Measurements from ENCODE around the gene BCHE.

The BCHE gene

DNA sequence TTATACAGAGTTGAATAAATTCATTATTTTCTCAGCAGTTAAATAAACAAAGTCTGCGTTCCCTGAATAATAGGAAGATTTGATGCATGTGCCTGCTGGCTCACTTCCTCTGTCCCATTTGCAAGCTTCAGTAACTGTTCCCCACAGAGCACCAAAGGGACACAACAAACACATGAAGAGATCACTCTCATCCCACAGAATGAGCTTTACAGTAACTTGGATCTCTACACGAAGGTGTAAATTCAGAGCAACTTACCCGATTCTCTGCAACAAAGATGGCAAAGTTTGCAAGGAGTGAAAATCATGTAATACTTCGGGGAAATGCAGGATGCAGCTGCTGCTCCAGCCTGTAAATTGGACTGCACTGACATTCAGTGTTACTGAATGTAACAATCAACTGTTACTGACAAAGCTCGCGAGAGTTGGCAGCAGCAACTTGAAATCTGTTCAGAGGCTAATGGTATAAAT is at the start of gene BCHE:
Gene BCHE (minus strand): TSS at position 366 of the 468 bp plus-strand sequence. CDS start 6,390 bp downstream, outside the sequence.
- no peak for DNase-seq

DNA sequence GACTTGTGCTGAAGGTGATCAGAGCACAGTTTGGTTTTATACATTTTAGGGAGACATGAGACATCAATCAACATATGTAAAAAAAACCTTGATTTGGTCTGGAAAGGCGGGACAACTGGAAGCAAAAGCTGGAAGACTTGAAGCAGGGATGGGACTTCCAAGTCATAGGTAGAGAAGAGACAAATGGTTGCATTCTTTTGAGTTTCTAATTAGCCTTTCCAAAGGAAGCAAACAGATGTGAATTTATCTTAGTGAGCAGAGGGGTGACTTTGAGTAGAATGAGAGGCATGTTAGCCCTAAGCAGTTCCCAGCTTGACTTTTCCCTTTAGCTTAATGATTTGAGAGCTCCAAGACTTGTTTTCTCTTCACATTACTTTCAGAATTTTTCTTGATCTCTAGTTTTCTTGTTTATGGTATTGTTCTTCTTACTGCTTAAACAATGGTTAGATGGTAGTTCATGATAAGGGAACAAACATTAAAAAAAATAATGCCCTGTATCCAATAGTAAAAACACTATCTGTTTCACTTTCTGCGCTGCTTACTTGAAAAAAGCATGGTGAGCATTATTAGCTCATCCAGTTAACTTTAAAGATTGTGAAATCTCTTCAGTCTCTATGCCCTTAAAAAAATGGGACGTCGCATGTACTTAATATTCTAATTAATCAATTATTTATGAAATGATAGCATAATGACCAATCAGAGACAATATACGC is 48.5 kb upstream of the BCHE start:
- DNase-seq: no peak

DNA sequence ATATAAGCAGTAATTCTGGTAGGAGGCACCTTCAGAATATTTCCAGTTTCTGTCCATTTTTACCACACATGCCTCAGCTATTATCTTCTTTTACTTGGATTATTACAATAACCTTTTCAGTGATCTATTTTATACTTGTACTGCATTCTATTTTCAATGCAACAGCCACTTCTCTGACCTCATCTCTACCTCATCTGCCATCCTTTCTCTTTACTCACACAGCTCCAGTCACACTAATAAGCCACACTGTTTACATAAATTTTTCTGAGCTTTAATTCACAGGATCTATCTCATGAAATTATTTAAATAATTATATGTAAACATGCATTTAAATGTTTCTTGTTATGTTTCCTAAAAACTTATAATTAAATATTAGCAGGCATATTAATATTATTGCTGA is 47.3 kb upstream of the BCHE start:
- DNase-seq: no peak

DNA sequence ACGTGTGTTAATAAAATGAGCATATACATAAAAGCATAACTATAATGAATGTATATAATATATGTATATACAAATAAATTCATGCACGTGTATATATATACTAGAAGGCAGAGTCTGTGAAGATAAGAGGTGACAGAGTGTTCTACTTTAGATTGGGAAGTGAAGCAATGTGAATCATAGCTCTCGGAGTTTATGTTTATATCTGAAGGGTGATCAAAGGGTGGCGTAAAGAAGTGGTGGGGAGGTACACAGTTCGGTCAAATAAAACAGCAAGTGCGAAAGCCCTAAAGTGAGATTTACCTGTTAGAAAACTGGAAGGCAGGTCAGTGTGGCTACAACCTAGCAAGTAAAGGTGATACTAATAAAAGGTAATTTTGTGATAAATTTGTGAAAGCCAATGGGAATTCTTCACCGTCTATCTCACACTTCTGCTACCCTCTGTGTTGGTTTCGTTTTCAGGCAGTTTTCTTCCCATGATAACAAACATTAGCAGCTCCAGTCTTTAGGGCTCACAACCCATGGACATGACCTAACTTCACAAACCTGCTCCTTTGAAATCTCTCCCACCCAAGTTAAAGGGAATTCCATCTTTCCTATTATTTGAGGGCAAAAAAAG is 46.7 kb upstream of the BCHE start:
- no peak for DNase-seq

DNA sequence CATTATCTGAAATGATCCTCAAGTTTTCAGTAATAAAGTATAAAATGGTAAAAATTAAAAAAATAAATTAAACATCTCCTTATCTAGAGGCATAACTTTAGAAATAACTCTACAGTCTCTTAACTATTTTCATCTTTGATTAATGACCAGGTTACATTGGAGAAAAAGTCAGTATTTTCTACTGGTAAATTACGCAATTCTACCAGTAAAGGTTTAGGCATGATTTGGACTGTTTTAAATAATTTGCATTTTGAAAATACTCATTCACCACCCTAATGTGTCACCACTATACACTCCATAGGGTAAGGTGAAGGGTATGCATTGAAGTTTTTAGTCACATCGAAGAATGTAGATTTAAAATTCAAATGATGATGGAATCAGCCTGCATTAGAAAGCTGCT is 45.9 kb upstream of the BCHE start:
- DNase-seq: no peak

DNA sequence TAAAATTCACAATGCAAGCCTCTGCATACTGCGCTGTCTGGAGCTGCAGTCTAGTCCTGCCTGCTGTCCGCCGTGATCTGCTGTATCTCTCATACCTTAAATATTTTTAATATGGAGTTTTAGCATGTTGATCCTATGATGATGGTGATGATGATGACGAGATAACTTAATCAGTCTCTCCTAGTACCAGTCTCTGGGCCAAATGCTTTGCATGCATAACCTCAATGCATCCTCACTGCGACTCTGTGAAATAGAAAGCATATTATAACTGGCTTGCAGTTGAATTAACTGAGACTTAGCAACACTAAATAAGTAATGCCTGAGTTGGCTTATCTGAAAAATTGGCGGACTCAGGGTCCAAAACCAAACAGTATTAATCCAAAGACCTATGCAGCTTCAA is 38.4 kb upstream of the BCHE start:
- DNase-seq: no peak

DNA sequence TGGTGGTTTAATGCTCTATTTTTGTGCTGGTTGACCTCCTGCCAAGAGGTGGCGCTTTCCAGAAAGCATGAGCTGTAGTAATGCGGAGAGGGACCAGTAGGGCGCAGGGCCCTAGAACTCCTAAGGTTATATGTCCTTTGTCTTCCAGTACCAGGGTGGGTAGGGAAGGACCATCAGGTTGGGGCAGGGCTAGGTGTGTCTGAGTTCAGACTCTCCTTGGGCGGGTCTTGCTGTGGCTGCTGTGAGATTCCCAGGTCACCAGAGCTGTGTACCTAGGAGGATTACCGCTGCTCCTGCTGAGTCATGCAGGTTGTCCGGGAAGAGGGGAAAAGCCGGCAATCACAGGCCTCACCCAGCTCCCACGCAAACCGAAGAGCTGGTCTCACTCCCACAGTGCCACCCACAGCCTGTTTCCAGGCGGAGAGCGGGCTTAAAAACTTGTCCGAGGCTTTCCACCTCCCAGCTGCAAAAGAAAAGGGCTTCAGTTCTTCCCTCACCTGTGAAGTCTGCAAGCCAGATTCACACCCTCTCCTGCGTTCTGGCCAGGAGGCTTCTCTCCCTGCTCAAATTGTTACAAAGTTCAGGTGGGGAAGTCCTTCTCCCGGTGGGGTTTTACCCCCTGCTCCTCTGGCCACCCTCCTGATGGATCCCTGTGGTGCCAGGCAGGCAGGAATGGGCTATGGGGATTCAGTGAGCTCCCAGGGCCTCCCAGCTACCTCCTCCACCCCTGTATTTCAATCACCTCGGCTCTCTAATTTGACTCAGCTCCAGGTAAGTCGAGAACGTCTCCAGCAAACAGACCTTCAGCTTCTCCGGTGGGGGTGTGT is 37.7 kb upstream of the BCHE start:
- no peak for DNase-seq

DNA sequence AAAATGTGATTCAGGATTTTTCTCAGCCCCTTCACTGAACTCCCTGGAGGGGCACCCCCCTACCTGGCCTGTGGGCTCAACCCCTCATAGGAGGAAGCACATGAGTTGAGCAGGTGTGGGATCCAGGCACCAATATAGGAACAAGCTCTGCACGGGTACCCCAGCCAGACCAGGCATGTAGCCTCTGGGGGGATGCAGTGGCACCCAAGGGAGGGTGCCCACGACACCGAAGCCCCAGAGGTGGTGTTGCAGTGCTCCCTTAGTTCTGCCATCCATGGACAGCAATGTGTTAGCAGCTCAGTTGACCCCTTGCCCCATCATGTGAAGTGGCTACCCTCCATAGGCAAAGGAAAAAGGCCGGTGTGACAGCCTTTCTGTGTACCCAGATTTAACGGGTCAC is 30.9 kb upstream of the BCHE start:
- DNase-seq: no peak

DNA sequence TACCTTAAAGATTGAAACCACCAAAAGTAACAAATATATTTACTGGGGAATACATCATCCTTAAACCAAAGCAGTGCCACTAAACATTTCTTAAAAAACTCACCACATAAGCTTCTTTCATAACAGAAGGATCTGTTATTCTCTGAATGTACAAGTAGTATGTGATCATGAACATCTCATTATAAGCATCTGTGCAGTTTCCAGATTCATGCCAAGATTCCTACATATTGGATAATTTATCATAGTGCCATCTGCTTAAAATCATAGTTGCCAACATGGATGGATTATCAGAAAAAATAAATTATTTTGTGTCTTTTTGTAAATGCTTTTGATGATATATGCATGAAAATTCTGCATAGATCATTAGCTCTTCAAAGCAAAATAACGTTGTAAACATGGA is 21.8 kb upstream of the BCHE start:
- no peak for DNase-seq

DNA sequence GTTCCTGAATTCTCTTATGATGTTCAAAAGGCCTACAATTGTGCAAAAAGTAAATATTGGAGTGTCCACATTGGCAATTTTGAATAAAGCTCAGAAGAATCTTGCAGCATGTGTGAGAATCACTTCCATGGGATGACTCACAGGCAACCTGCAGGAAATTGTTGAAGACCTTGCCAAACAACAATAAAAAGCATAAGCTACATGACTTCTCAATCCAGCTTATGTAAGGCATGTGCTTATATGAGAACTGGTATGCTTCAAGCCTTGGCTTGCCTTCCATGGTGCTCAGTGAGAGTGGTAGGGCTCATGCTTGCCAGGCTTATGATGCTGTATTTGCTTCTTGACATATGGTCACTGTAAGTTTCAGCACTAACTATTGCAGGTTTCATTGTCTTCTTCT is 18.4 kb upstream of the BCHE start:
- DNase-seq: no peak

DNA sequence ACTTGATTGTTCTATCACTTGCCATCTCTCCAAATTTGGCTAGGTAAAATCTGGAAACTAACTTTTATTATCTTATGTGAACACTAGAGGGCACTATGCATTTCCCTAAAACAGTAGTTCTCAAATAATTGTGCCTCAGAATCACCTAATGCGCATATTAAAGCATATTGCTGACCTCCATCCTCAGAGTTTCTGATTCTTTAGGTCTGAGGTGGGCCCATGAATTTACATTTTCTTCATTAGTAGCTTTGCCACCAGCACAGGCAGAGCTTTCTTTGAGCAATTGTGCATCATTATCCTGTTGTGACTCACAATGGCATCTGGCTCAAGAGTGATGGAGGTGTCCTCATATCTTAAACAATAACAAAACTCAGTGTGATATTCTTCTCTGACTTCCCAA is 17.5 kb upstream of the BCHE start:
- DNase-seq: no peak

DNA sequence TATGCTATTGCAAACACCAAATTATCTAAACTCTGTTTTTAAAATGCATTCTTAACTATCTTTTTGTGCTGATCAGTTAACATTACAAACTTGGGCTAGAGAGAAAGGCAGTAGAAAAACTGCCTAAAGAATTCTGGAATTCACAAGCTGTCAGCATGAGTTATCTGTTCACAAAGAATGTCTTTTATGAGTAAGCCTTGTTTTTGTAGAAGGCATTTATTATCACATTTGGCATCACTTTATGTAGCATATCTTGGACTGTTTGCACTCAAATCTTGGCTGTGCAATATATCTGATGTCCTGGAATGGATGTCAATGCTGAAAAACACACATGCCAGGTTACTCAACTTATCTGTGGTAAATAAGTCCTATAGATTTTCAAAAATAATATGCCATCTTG is 15.5 kb upstream of the BCHE start:
- DNase-seq: no peak

DNA sequence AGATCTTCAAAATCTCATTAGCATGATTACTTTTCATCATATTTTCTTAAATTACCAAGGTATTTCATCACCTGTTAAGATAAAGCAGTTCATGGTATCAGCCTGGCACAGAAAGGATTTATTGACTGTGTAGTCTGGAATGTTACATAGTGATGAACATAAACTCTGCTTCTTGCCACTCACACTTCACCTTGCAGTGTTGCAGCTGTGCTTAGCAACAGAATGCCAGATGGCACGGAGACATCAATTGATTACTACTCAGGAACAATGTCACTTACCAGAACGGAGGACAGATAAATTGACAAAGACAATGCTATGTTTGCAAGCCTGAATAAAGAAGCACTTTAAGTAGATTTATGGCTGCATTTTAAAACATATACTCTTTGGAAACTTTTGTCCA is 15.0 kb upstream of the BCHE start:
- DNase-seq: no peak

DNA sequence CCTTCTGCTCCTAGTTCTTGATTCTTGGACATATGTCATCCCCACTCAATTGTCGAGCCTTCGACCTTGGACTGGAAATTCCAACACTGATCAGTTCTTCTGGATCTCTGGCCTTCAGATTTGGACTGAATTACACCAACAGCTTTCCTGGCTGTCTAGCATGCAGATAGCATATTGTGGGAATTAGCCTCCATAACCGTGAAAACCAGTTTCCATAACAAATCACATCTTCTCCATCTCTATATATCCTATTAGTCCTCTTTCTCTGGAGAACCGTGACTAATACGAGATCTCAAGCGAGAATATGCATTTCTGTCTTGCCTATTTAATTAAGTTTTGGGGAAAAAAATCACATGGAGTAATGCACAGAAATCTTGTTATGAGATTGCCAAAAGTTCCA is 8.8 kb upstream of the BCHE start:
- DNase-seq: no peak

DNA sequence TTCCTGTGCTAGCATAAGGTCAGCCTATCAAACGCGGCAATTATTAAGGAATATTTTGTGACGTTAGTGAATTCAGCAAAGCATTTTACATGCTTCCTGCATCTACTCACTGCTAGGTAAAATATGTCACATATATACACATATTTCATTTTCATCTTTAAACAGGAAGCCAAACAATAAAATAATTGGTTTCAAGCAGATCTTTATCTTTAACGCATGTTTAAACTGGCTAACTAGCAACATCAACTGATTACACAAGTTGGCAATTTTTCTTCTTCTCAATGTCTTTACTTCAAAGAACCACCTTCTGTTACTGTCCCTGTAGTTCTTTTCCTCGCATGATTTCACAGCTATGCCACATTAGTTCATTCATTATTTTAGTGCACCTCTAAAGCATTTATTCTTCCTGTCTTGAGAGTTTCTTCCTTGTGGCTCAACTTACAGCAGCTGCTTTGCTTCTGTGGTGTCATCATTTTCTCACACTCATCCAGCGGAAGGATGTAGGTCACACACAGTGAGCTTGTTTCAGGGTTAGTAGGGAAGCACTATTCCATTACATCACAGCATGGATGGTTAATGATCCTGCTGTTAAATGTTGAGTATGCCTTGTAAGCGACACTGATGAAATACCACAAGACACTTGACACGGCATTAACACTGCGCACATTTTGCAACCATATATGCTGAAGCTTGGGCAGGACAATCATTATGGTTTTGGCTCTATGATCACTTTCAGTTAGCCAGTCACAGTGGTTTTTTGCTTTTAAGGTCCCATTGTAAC is 2.3 kb upstream of the BCHE start:
- DNase-seq: no peak

DNA sequence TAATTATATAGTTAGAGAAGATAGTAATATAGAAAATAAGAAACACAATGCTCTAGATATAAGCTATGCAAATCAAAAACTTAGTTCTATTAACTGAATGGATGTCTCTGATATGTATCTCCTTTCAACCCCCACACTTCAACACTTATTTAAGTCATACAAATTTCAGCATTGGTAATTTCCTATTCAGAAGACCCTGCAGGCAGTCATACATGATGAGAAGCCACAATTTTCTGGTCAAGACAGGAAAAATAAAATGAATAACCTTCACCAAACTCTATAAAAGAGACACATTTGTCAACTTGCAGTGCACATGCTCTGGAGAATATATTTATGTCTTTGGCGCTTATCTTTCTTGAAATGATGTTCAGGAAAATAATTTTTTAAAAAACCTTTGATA is 578 bp upstream of the BCHE start:
- no peak for DNase-seq

DNA sequence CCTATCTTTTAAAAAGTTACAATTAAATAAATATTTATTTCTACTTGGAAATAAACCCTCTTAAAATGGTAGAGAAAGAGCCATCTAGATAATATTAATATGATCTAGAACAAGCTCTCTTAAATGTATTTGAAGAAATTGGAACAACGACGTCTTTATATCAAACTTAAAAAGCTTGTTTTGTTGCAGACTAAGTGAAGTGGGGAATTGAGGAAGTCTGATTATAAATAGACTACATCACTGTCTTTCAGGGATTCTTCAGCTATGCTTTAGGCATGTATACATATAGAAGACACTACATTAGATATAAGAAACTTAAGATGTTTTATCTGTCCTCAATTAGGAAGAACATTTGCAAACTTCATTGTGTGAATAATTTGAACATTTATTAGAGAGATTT is 1.8 kb downstream of the BCHE start:
- DNase-seq: no peak

DNA sequence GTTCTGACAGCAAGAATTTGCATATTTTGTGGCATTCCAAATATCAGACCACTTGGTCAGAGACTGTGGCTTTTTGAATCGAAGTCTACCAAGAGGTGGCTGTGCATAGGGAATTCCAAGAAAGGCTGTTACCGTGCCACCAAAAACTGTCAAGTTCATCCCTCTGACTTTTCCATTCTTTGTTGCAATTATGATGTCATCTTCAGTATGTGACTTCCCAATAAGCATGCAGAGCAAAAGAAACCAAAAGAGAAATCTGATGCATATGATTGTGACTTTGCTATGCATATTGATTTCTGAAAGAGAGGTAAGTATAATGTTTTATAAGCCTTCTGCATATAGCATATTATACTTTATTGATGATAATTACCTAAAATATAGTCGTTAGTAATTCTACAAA is 6.5 kb downstream of the BCHE start:
- DNase-seq: no peak

DNA sequence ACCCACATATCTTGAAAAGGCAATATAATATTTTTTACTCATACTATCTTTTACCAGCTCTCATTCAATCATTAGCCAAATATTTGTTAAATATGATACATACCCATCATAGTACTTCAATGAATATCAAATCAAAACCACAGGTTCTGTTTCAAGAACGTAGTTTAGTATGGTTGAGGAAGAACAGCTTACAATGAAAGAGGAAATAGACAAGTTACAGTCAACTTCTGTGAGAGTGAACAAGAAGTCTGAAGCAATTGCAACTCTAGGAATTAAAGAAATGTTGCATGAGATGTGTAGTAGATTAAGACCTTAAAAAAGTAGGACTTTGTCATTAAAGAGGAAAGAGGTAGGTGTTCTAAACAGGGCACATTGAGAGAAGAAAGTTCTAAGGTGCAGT is 9.3 kb downstream of the BCHE start:
- no peak for DNase-seq

DNA sequence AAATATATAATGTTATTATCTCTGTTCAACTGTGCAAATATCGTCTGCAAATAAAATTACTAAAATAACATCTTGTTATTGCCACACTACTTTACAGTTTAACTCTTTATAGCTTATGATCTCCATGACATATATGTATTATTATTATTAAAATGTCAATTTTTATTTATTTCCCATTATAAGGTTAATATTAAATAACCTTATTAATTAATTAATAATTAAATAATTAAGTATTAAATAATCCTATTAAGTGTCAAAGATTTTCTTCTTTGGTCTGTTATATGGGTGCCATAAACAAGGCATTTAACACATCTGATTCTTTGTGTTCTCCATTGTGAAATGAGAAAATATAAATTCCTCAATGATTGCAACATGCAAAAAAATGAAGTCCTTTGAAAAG is 10.0 kb downstream of the BCHE start:
- DNase-seq: no peak

DNA sequence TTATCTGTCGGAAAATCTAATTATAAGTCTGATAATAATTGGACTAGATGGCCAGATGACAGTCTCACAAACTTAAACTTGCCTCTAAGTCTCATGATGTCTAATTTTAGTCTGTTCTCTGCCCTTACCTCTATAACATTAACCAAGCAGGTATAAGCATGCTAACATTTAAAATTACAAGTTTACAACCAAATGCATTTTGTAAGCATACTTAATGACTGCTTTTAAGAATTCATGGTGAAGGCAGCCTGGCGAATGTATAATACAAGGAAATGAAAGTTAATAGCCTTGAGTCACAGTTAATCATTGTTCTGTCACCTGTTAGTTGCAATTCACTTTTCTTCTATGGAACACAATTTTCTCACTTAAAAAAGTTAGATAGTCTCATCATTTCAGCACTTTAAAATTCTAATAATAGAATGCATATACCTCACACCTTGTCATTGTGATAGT is 16.5 kb downstream of the BCHE start:
- DNase-seq: no peak

DNA sequence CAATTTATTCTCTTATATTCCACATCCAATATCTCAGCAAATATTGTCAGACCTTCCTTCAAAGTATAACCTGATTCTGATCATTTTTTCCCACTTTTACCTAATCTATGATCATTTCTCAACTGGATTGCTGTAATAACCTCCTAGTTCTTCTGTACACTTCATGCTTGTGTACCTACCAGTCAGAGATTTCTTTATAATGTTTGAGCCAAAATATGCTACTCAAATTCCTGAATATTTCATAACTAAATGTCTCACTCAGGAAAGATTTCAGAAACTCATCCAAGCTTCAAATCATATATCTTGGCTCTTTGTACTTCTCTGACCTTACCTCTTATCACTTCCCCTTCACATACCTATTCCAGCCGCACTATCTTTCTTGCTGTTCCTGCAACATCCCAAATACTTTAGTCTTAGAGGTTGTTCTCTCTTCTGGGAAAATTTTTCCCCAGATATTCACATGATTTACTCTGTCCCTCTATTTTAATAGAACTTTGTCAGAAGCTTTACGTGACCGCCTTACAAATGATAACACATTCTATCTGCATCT is 20.0 kb downstream of the BCHE start:
- DNase-seq: no peak

DNA sequence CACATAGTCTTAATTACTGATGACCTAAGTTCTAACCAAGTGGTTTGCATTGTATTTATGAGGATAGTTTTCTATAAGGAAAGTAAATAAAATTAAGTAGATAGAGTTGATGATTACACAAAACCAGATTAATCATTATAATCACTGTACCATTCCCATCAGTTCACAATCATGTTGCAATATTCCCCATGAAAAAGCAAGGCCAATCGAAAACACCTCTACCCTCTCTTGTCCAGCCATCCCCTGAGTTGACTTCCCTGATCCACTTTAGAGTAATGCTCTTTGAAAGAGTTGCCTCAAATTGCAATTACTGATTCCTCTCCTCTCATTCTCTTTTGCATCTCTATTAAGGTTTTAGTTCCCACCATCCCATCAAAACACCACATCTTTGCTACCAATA is 21.0 kb downstream of the BCHE start:
- no peak for DNase-seq

Measured in NCI-H1092 treated with DMSO at 0.1 percent for 48 hours (cell line).